ENCODE measurements around the gene CSNK1D. TPM values are rescaled to one million over a fixed set of nuclear protein-coding genes. Genes with fewer than 3 reads are reported as not detected.

CSNK1D gene
- total and polyA plus RNA-seq, 12 donors = 23.7 to 185 (median 125) TPM

- intact Hi-C loops (cut with DNase I) = no loop called here
- WGBS, 4 donors = 68 to 81% (median 72%) methylated on average over 14 to 16 of the region's 16 CpGs
Observed at GRCh38 chr17:82278786-82279391, 5.4 kb upstream of the CSNK1D start.

GRCh38 chr17:82278308-82278707 is 4.8 kb upstream of the CSNK1D start:
- 86 to 91% (median 89%) methylated on average over 9 of the region's 9 CpGs for WGBS, 4 donors
- no peaks in the 10 kb centered on the region for H3K27me3 ChIP-seq
- TF ChIP-seq CTCF (IDR thresholded peaks at IDR 0.05) (no peak), POLR2A (IDR thresholded peaks at IDR 0.05) (no peak)
- no peak overlapping the region for H3K4me3 ChIP-seq
- intact Hi-C loops (cut with DNase I) = no loop called here
- H3K36me3 ChIP-seq (replicated peaks in 1 of 2) = no peaks in the 10 kb centered on the region
- H3K4me1 ChIP-seq (replicated peaks in 1 of 2) = peaks cover 5 to 23% of the 10 kb centered on the region in 2 donors
- no peak overlapping the region for H3K27ac ChIP-seq
- no peaks in the 10 kb centered on the region for H3K9me3 ChIP-seq (replicated peaks in 1 of 3)
- no peak for DNase-seq

More at GRCh38 chr17:82278786-82279391, 5.4 kb upstream of the CSNK1D start:
- H3K36me3 ChIP-seq (replicated peaks in 1 of 2) = no peaks in the 10 kb centered on the region
- DNase-seq = no peak
- TF ChIP-seq CTCF (IDR thresholded peaks at IDR 0.05) (no peak), POLR2A (IDR thresholded peaks at IDR 0.05) (no peak)
- peaks cover 2 to 26% of the 10 kb centered on the region in 2 donors for H3K4me1 ChIP-seq (replicated peaks in 1 of 2)
- no peak overlapping the region for H3K4me3 ChIP-seq
- no peaks in the 10 kb centered on the region for H3K27me3 ChIP-seq
- peak overlapping the region in 1 of 5 donors; percentile 6 for H3K27ac ChIP-seq
- no peaks in the 10 kb centered on the region for H3K9me3 ChIP-seq (replicated peaks in 1 of 3)

- intact Hi-C loops (cut with DNase I) = no loop called here
- Histone ChIP-seq H3K9me3 (replicated peaks in 1 of 3) (no peaks in the 10 kb centered on the region), H3K27me3 (no peaks in the 10 kb centered on the region), H3K27ac (no peak overlapping the region), H3K4me1 (replicated peaks in 1 of 2) (peaks cover 5 to 21% of the 10 kb centered on the region in 2 donors), H3K4me3 (no peak overlapping the region), H3K36me3 (replicated peaks in 1 of 2) (no peaks in the 10 kb centered on the region)
- TF ChIP-seq CTCF (IDR thresholded peaks at IDR 0.05) (no peak), POLR2A (IDR thresholded peaks at IDR 0.05) (no peak)
- WGBS, 4 donors = 81 to 94% (median 90%) methylated on average over 12 of the region's 12 CpGs
- DNase-seq = no peak
Observed at GRCh38 chr17:82277851-82278250, 4.4 kb upstream of the CSNK1D start.

GRCh38 chr17:82276938-82277337 is 3.4 kb upstream of the CSNK1D start:
- TF ChIP-seq POLR2A (IDR thresholded peaks at IDR 0.05) = no peak
- TF ChIP-seq CTCF (IDR thresholded peaks at IDR 0.05) = no peak
- DNase-seq = no peak
- WGBS, 4 donors = 91 to 98% (median 93%) methylated on average over 5 of the region's 5 CpGs
- H3K9me3 ChIP-seq (replicated peaks in 1 of 3) = no peaks in the 10 kb centered on the region
- no peaks in the 10 kb centered on the region for H3K27me3 ChIP-seq
- H3K36me3 ChIP-seq (replicated peaks in 1 of 2) = peaks cover 0 to 2% of the 10 kb centered on the region in 2 donors
- H3K27ac ChIP-seq = no peak overlapping the region
- intact Hi-C loops (cut with DNase I) = no loop called here
- peaks cover 11 to 21% of the 10 kb centered on the region in 2 donors for H3K4me1 ChIP-seq (replicated peaks in 1 of 2)
- no peak overlapping the region for H3K4me3 ChIP-seq

Data from adrenal gland (tissue), 12 donors.